GM12892 (cell line): ENCODE results near the gene ABI3.

ENCODE experiments used
- POLR2AphosphoS5 ChIP-seq: IDR thresholded peaks from 2 replicates; pipeline ENCODE4 v1.6.1; 2011; ENCODE audit warnings: low read depth, low read length, control low read depth
- TAF1 ChIP-seq: IDR thresholded peaks from 2 replicates; pipeline ENCODE4 v1.6.1; 2011; ENCODE audit warnings: low read depth, mild to moderate bottlenecking, control low read depth, low read length, borderline replicate concordance

- peak; percentile 97 for TF ChIP-seq POLR2AphosphoS5
- peak; percentile 98 for TF ChIP-seq TAF1
Measured at GRCh38 chr17:49210158-49211029, at the start of gene ABI3, which contains the start of gene GNGT2.
